Mesothelial cell of epicardium (in vitro differentiated cells): ENCODE data around the gene COL19A1. TPM values are rescaled to one million over a fixed set of nuclear protein-coding genes. Genes with fewer than 3 reads are reported as not detected.

Source experiments
- DNase-seq, 2 experiments: peaks; one replicate each; pipeline ENCODE4 v3.0.0; 2021; ENCODE audit warnings: low spot score in 2 of 2; ENCODE audit not compliant: unreplicated experiment in 2 of 2
- H3K27ac Mint-ChIP-seq: 2 replicates; pipeline ENCODE4 v1.8.0; 2021; ENCODE audit warnings: mixed read lengths
- H3K27me3 Mint-ChIP-seq: 2 replicates; pipeline ENCODE4 v1.8.0; 2021; ENCODE audit warnings: low read depth, mixed read lengths
- H3K36me3 Mint-ChIP-seq: 2 replicates; pipeline ENCODE4 v1.8.0; 2021; ENCODE audit warnings: mixed read lengths
- H3K4me1 Mint-ChIP-seq: 2 replicates; pipeline ENCODE4 v1.8.0; 2021; ENCODE audit warnings: mixed read lengths
- H3K4me3 Mint-ChIP-seq: 2 replicates; pipeline ENCODE4 v1.8.0; 2021; ENCODE audit warnings: mild to moderate bottlenecking, moderate library complexity, mixed read lengths
- H3K9me3 Mint-ChIP-seq: 2 replicates; pipeline ENCODE4 v1.8.0; 2021; ENCODE audit warnings: mixed read lengths
- total RNA-seq: library from RNA; stranded (reverse); gene quantifications from 3 replicates; pipeline ENCODE4 v1.2.1, GENCODE V29; 2021
- TF ChIP-seq, protein P1 (sequence below): fragments of 200-600 bp; sonication (generic); IDR thresholded peaks from one replicate; pipeline ENCODE4 v1.5.0; 2021; ENCODE audit warnings: antibody characterized with exemption; ENCODE audit not compliant: unreplicated experiment

COL19A1 gene
- total RNA-seq, 1 donor from 2014 or later = 0.25 TPM

DNA sequence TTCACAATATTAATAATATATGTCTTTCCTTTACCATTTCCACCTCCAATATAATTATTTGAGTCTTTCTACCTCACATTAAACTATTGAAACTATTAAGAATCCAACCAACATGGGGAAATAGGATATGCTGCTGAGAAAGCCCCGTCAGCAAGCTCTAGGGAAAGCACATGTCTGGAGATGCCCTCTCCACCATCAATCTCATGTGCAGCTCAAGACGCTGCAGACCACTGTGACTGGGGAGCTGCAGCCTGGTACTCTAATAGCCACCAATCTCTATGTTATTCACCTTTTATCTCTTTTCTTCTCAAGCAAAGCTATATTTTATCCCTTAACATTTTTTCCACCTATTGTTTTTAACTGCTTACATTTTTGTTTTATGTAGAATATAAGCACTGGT lies 386.2 kb downstream of the COL19A1 start:
- TF ChIP-seq, protein P1, sequence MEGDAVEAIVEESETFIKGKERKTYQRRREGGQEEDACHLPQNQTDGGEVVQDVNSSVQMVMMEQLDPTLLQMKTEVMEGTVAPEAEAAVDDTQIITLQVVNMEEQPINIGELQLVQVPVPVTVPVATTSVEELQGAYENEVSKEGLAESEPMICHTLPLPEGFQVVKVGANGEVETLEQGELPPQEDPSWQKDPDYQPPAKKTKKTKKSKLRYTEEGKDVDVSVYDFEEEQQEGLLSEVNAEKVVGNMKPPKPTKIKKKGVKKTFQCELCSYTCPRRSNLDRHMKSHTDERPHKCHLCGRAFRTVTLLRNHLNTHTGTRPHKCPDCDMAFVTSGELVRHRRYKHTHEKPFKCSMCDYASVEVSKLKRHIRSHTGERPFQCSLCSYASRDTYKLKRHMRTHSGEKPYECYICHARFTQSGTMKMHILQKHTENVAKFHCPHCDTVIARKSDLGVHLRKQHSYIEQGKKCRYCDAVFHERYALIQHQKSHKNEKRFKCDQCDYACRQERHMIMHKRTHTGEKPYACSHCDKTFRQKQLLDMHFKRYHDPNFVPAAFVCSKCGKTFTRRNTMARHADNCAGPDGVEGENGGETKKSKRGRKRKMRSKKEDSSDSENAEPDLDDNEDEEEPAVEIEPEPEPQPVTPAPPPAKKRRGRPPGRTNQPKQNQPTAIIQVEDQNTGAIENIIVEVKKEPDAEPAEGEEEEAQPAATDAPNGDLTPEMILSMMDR = no peak
- no peaks in the 10 kb centered on the region for H3K9me3 Mint-ChIP-seq

DNA sequence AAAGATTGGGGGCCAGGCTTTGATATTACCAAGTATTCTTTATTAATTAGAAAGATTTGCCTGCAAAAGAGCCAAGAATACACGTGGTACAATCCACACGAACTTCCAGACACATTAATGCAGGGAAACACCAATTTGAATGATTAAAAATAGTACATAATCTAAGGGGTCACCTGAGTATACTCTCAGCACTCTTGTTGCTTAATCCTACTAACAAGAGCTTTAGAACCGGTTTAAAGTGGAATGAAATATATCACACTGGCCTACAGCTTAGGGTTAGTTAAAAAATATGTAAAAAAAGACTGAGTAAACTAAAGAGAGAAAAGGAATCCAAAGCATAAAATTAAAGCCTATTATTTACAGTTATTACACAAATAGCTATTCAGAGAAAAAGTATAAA lies 387.6 kb downstream of the COL19A1 start:
- Mint-ChIP-seq H3K27me3 (peaks cover 4% of the 10 kb centered on the region), H3K9me3 (no peaks in the 10 kb centered on the region), H3K36me3 (no peaks in the 10 kb centered on the region), H3K27ac (no peak overlapping the region), H3K4me1 (peaks cover under 1% of the 10 kb centered on the region), H3K4me3 (no peak overlapping the region)
- DNase-seq = no peak
- TF ChIP-seq, protein P1 = no peak

More for the DNA sequence above, 386.2 kb downstream of the COL19A1 start:
- H3K4me3 Mint-ChIP-seq = no peak overlapping the region
- no peak overlapping the region for H3K27ac Mint-ChIP-seq
- peaks cover 6% of the 10 kb centered on the region for H3K4me1 Mint-ChIP-seq
- no peak for DNase-seq
- H3K36me3 Mint-ChIP-seq = no peaks in the 10 kb centered on the region
- H3K27me3 Mint-ChIP-seq = peaks cover 4% of the 10 kb centered on the region

DNA sequence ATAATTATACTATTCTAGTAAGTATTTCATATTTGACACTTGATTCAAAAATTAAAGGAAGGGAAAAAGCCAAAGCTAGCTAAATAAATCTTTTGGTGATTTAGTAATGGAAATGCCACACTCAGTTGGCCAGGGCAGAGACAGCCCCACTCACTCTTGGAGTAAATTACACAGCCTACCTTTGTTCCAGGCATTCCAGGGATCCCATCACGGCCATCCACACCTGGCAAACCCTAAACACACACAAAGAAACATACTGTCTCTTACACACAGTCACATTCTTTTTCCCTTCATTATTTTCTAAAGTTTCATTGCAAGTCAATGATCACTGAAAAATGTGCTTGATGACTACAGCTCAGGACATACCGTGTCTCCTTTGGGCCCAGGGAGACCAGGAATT lies 388.4 kb downstream of the COL19A1 start:
- TF ChIP-seq, protein P1 = no peak
- peaks cover 10% of the 10 kb centered on the region for H3K27me3 Mint-ChIP-seq
- H3K36me3 Mint-ChIP-seq = no peaks in the 10 kb centered on the region

DNA sequence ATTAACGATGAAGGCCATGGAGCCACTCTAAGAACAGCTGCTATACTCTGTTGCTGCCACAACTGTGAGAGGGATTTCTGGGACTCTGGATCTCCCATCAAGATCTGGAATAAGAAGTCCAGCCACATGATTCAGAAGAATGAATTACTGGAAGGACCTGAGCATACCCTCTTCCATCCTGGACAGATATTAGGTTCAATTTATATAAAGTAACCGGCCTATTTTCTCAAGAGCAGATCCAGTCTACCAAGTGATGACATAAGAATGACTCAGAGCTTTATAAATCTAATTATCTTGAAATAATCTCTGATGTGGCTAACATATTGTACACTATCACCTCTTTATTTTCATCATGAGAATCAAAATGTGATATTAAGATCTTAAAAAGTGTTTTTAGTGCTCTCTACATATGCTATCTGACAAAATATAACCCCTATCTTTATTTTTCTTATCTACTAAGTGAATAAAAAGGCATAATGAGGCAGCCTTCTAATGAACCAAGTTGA lies 391.5 kb downstream of the COL19A1 start:
- Mint-ChIP-seq H3K4me1 (no peaks in the 10 kb centered on the region), H3K4me3 (no peak overlapping the region), H3K27me3 (peaks cover 24% of the 10 kb centered on the region), H3K27ac (no peak overlapping the region), H3K36me3 (no peaks in the 10 kb centered on the region), H3K9me3 (no peaks in the 10 kb centered on the region)
- TF ChIP-seq, protein P1 = no peak
- no peak for DNase-seq

More for the DNA sequence above, 388.4 kb downstream of the COL19A1 start:
- Mint-ChIP-seq H3K4me3 (no peak overlapping the region), H3K4me1 (no peaks in the 10 kb centered on the region), H3K27ac (no peak overlapping the region), H3K9me3 (no peaks in the 10 kb centered on the region)
- DNase-seq = no peak

DNA sequence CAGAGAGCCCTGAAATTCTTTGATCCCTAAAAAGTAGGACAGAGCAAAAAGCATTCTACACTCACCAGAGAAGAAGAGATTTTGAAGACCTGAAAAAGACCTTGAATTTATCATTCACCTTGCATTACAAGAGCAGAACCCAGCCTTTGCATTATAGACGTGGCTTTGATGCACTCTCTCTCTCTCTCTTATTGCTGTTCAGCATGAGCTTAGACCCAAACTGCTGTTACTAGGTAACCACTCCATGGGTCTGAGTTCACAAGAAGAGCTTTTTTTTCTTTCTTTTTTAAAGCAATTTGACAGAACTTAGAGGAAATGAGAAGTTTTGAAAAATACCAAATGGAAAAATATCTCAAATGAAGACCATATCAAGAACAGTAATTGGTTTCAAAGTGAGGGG lies 392.1 kb downstream of the COL19A1 start:
- TF ChIP-seq, protein P1 = no peak
- Mint-ChIP-seq H3K27ac (no peak overlapping the region), H3K4me1 (no peaks in the 10 kb centered on the region)

More for the DNA sequence above, 392.1 kb downstream of the COL19A1 start:
- H3K4me3 Mint-ChIP-seq = no peak overlapping the region
- no peaks in the 10 kb centered on the region for H3K36me3 Mint-ChIP-seq
- H3K9me3 Mint-ChIP-seq = no peaks in the 10 kb centered on the region
- no peak for DNase-seq
- peaks cover 29% of the 10 kb centered on the region for H3K27me3 Mint-ChIP-seq

Other genes with a start within 250 kb of the COL19A1 start
- gene LMBRD1, start 69.5 kb upstream of the COL19A1 start, total RNA-seq = 27.3 to 30.2 TPM (median 29.8 TPM) in 3 replicates